Psoas muscle (tissue), 8 donors: ENCODE measurements around the gene BAIAP2. TPM values are rescaled to one million over a fixed set of nuclear protein-coding genes. Genes with fewer than 3 reads are reported as not detected.

Experiments
- ATAC-seq, 4 donors: fragments of 200-7000 bp; cut with Tn5 transposase; one replicate each; pipeline ENCODE4 v1.9.1; 2020; ENCODE audit warnings: moderate library complexity in 3 of 4, mild to moderate bottlenecking in 2 of 4
- DNase-seq, 2 donors: peaks; one replicate each; pipeline ENCODE4 v3.0.0-alpha.2; 2020
- H3K27ac ChIP-seq: fragments of 200-600 bp; one replicate; pipeline ENCODE4 v1.8.0; 2022
- H3K27me3 ChIP-seq, 3 donors: fragments of 200-600 bp in 1 of 3; one replicate each; pipeline versions ENCODE4 v1.6.1 to v1.8.0; 2013 to 2022; ENCODE audit warnings: low read length in 2 of 3, mild to moderate bottlenecking in 2 of 3, moderate library complexity in 1 of 3; ENCODE audit not compliant: insufficient read depth in 3 of 3
- H3K36me3 ChIP-seq, 2 donors: fragments of 200-600 bp in 1 of 2; one replicate each; pipeline versions ENCODE4 v1.6.1 to v1.8.0; 2013 to 2022; ENCODE audit warnings: low read depth in 1 of 2, mild to moderate bottlenecking in 1 of 2, moderate library complexity in 1 of 2; ENCODE audit not compliant: insufficient read depth in 1 of 2
- H3K4me1 ChIP-seq: fragments of 200-600 bp; one replicate; pipeline ENCODE4 v1.8.0; 2022
- H3K4me3 ChIP-seq: fragments of 200-600 bp; one replicate; pipeline ENCODE4 v1.8.0; 2022; ENCODE audit warnings: mild to moderate bottlenecking
- H3K9me3 ChIP-seq: fragments of 200-600 bp; one replicate; pipeline ENCODE4 v1.8.0; 2022
- WGBS, 3 donors: extraction: QIAGEN DNeasy Blood & Tissue Kit; methylation state at CpG; one replicate each; pipeline versions ENCODE4 v1.1.6 to v1.1.7; 2013; 5-methylcytosine and 5-hydroxymethylcytosine counted together
- intact Hi-C, 2 donors: fragments of 100-400 bp; cut with DNase I; formaldehyde crosslinking; loops; one replicate each; pipeline versions ENCODE4 v1.11.0 to v1.14.2; 2022
- polyA plus RNA-seq, 3 donors: library from polyadenylated mRNA; stranded (reverse); fragments of 200-250 nt; gene quantifications; one replicate each; pipeline ENCODE4 v1.2.3, GENCODE V29; 2013
- total RNA-seq, 4 donors: library from RNA; stranded (reverse); fragmentation: NEBNext Ultra II Directional in 2 of 4; extraction: Animal tissue kit (Norgen Biotek cat#: 25700) in 2 of 4; gene quantifications; one replicate each; pipeline versions ENCODE4 v1.2.1 to v1.2.4, GENCODE V29; 2021 to 2023
- TF ChIP-seq, protein P1 (sequence below): fragments of 200-600 bp; IDR thresholded peaks from one replicate; pipeline ENCODE4 v1.8.0; 2022; ENCODE audit warnings: antibody characterized with exemption
- donor health status: healthy with polysubstance abuse.
- donor health status: DM: no; HTN: no; CAD: no; lungs with moderate emphysema.
- donor health status: Bipolar disorder and iron deficiency.
- donor health status: healthy.
- donor health status: DM: yes; HTN: yes; CAD: no.
- donor health status: DM: no; HTN: no; CAD: no.
- donor health status: DM: no; HTN: no; CAD: no.
- donor health status: DM: yes; HTN: yes; CAD: no.

BAIAP2 gene
- total and polyA plus RNA-seq, 7 donors = 3.9 to 28.9 (median 8.6) TPM

DNA sequence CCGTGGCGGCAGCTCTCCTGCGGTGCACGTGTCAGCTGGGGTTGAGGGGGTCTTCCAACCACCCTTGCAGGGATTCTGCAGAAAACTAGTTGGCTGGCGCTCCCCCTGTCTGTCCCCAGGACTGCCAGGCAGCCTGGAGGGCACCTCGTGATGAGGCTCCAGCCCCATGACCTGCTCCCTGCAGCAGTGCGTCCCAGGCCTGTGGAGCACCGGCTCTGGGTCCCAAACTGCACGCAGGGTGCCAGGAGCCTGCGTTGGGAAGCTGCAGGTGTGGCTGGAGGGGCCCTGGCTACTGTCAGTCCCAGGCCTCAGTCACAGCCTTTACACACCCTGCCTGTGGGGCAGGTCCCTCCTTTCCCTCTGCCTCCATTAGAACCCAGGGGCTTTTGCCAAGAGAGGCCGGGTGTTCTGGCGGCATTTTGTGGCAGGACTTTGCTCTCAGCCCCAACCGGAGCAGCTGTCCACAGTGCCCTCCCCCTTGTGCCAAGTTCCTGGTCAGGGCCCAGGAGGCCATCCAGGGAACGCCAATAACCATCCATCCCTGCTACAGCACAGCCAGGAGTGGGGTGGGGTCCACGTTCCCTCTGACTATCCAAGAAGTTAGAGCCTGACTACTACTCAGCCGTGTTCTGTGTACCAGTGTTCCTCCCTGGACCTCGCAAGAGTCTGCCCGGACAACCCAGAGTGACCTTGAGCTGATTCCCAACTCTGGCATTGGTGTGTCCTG, 34.2 kb upstream of the BAIAP2 start:
- no peaks in the 10 kb centered on the region for H3K9me3 ChIP-seq
- H3K36me3 ChIP-seq = peaks cover 0 to 44% of the 10 kb centered on the region in 2 donors
- H3K27me3 ChIP-seq = peaks cover 0 to 38% (median 13%) of the 10 kb centered on the region in 3 donors
- ATAC-seq (peak; percentile 39 to 60 (median 52)), DNase-seq (no peak)
- H3K4me3 ChIP-seq = no peak overlapping the region
- intact Hi-C loops = no loop called here
- peaks cover 30% of the 10 kb centered on the region for H3K4me1 ChIP-seq
- 25 to 48% (median 34%) methylated on average over 18 of the region's 18 CpGs for WGBS, 3 donors
- H3K27ac ChIP-seq = no peak overlapping the region
- TF ChIP-seq, protein P1, sequence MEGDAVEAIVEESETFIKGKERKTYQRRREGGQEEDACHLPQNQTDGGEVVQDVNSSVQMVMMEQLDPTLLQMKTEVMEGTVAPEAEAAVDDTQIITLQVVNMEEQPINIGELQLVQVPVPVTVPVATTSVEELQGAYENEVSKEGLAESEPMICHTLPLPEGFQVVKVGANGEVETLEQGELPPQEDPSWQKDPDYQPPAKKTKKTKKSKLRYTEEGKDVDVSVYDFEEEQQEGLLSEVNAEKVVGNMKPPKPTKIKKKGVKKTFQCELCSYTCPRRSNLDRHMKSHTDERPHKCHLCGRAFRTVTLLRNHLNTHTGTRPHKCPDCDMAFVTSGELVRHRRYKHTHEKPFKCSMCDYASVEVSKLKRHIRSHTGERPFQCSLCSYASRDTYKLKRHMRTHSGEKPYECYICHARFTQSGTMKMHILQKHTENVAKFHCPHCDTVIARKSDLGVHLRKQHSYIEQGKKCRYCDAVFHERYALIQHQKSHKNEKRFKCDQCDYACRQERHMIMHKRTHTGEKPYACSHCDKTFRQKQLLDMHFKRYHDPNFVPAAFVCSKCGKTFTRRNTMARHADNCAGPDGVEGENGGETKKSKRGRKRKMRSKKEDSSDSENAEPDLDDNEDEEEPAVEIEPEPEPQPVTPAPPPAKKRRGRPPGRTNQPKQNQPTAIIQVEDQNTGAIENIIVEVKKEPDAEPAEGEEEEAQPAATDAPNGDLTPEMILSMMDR = no peak

DNA sequence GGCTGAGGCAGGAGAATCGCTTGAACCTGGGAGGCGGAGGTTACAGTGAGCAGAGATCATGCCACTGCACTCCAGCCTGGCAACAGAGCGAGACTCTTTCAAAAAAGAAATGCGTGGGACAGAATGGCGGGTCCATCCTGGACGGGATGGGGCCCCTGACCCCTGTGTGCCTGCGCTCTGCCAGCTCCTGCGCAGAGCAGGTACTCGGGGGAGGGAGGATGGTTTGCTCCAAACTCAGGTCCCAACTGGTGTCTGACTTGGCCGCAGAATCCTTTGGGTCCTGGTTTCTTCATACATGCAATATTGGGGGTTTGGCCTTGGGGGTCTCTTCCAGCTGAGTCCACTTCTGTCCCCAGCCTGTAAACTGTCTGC, 33.0 kb upstream of the BAIAP2 start:
- H3K4me1 ChIP-seq = peaks cover 30% of the 10 kb centered on the region
- no peaks in the 10 kb centered on the region for H3K9me3 ChIP-seq
- H3K27ac ChIP-seq = no peak overlapping the region
- H3K4me3 ChIP-seq = no peak overlapping the region
- peaks cover 0 to 49% (median 15%) of the 10 kb centered on the region in 3 donors for H3K27me3 ChIP-seq
- peak; percentile 10 to 28 for DNase-seq
- peaks cover 0 to 32% of the 10 kb centered on the region in 2 donors for H3K36me3 ChIP-seq
- intact Hi-C loops = no loop called here
- TF ChIP-seq, protein P1 = no peak
- 61 to 68% (median 65%) methylated on average over 10 of the region's 10 CpGs for WGBS, 3 donors
- peak in 2 of 4 donors; percentile 15 to 17 for ATAC-seq

DNA sequence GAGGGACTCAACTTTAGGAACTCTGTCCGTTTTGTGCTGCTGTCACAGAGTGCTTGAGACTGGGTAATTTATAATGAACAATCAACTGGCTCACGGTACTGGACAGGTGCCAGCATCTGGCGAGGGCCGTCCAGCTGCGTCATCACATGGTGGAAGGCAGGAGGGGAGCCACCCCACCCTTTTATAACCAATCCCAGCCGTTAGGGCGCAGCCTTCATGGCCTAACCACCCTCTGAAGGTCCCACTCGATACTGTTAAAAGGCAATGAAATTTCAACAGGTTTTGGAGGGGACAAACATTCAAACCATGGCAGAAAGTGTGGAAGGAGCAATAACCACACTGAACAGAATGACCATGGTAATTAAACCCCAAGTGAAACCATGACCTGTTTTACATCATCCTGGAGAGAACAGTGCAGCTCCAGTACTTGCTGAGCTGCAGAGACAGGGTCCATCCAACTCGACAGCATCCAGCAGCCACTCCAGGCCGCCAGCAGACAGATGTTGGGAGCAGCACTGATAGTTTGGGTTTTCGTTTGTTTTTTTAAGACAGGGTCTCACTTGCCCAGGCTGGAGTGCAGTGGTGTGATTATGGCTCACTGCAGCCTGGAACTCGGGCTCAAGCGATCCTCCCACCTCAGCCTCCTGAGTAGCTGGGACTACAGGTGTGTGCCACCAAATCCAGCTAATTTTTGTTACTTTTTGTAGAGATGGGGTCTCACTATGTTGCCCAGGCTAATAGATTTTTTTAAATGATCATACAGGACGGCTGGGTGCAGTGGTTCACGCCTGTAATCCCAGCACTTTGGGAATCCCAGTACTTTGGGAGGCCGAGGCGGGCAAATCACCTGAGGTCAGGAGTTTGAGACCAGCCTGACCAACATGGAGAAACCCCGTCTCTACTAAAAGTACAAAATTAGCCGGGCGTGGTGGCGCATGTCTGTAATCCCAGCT, 32.3 kb upstream of the BAIAP2 start:
- Histone ChIP-seq H3K36me3 (peaks cover 0 to 25% of the 10 kb centered on the region in 2 donors), H3K4me3 (no peak overlapping the region), H3K27ac (no peak overlapping the region), H3K9me3 (no peaks in the 10 kb centered on the region), H3K4me1 (peaks cover 30% of the 10 kb centered on the region), H3K27me3 (peaks cover 0 to 49% (median 15%) of the 10 kb centered on the region in 3 donors)
- peak; percentile 10 to 57 (median 30) for ATAC-seq
- peak; percentile 72 to 78 for DNase-seq
- intact Hi-C loops = no loop called here
- WGBS, 3 donors = 33 to 38% (median 35%) methylated on average over 21 of the region's 21 CpGs
- TF ChIP-seq, protein P1 = no peak

DNA sequence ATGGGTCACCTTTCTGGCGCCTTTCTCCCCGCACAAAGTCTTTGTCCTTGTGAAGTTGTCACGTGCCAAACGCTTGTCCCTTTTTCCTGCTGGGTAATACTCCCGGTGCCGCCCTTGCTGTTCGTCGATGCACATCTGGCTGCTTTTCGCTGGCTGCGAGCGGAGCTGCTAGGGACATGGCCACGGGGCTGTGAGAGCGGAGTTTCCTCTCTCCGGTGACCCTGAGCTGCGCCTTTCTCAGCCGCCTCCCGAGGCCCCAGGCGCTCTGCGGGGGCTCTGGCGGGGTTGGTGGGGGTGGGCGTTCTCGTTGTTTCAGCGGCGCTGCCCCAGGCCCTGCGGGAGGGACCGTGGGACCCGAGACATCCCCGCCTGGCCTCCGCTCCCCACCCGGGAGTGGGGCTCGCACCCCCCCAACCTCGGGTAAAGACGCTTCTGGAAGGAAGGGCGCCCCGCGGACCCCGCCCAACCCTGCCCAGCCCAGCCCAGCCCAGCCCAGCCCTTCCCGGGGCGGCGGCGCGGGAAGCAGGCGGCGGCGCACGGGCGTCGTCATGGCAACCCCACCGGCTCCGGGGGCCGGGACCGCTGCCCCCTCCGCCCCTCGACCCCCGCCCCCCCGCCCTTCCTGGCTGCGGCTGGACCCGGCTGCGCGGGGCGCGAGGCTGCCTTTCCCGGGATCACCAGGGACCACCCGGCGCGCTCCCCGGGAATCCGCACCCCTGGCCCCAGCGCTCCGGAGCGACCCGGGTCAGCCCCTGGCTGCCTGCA, 31.1 kb upstream of the BAIAP2 start:
- no peak for ATAC-seq
- Histone ChIP-seq H3K27me3 (peaks cover 0 to 49% (median 15%) of the 10 kb centered on the region in 3 donors), H3K9me3 (no peaks in the 10 kb centered on the region), H3K4me1 (peaks cover 30% of the 10 kb centered on the region), H3K4me3 (peak overlapping the region; percentile 34), H3K36me3 (peaks cover 0 to 13% of the 10 kb centered on the region in 2 donors), H3K27ac (no peak overlapping the region)
- intact Hi-C loops = no loop called here
- peak; percentile 20 to 54 for DNase-seq
- TF ChIP-seq, protein P1 = no peak
- WGBS, 3 donors = 1 to 2% (median 2%) methylated on average over 40 to 71 of the region's 72 CpGs
